HG02798 (cell line): ENCODE data around the gene FARP1.
A peak's percentile ranks its signal among the peaks of the same experiment; 100 is the strongest.

Experiments used
- ATAC-seq: cut with Tn5 transposase; IDR thresholded peaks from one replicate; pipeline ENCODE4 v1.9.1; 2021; ENCODE audit warnings: mild to moderate bottlenecking; ENCODE audit not compliant: unreplicated experiment, poor library complexity

The FARP1 gene

GRCh38 chr13:98129059-98129746 is 13.7 kb upstream of the FARP1 start:
- no peak for ATAC-seq

GRCh38 chr13:98133946-98134345 is 8.9 kb upstream of the FARP1 start:
- peak; percentile 91 for ATAC-seq

GRCh38 chr13:98134901-98135300 is 8.0 kb upstream of the FARP1 start:
- ATAC-seq, result no peak

GRCh38 chr13:98141091-98141490 is 1.8 kb upstream of the FARP1 start:
- no peak for ATAC-seq

GRCh38 chr13:98141509-98142379 is 1.1 kb upstream of the FARP1 start:
- no peak for ATAC-seq

- peak; percentile 43 for ATAC-seq
Observed at GRCh38 chr13:98143157-98143553, 261 bp downstream of the FARP1 start.

- ATAC-seq, result peak; percentile 14
Observed at GRCh38 chr13:98143601-98144026, 720 bp downstream of the FARP1 start.

- no peak for ATAC-seq
Observed at GRCh38 chr13:98144027-98144741, 1.3 kb downstream of the FARP1 start.

GRCh38 chr13:98144801-98145350 is 2.0 kb downstream of the FARP1 start:
- ATAC-seq, result no peak

GRCh38 chr13:98147521-98147920 is 4.6 kb downstream of the FARP1 start:
- ATAC-seq, result no peak

- no peak for ATAC-seq
Observed at GRCh38 chr13:98150832-98151479, 8.1 kb downstream of the FARP1 start.

- no peak for ATAC-seq
Observed at GRCh38 chr13:98155475-98156109, 12.7 kb downstream of the FARP1 start.

GRCh38 chr13:98156259-98156658 is 13.4 kb downstream of the FARP1 start:
- ATAC-seq, result no peak

- ATAC-seq, result no peak
Observed at GRCh38 chr13:98157188-98157587, 14.3 kb downstream of the FARP1 start.

- no peak for ATAC-seq
Observed at GRCh38 chr13:98157609-98158008, 14.7 kb downstream of the FARP1 start.

- ATAC-seq, result no peak
Observed at GRCh38 chr13:98158172-98158899, 15.4 kb downstream of the FARP1 start.

- ATAC-seq, result no peak
Observed at GRCh38 chr13:98162935-98163334, 20.0 kb downstream of the FARP1 start.

- no peak for ATAC-seq
Observed at GRCh38 chr13:98169331-98169730, 26.4 kb downstream of the FARP1 start.
